ENCODE data around the gene SLC25A22.

DNA sequence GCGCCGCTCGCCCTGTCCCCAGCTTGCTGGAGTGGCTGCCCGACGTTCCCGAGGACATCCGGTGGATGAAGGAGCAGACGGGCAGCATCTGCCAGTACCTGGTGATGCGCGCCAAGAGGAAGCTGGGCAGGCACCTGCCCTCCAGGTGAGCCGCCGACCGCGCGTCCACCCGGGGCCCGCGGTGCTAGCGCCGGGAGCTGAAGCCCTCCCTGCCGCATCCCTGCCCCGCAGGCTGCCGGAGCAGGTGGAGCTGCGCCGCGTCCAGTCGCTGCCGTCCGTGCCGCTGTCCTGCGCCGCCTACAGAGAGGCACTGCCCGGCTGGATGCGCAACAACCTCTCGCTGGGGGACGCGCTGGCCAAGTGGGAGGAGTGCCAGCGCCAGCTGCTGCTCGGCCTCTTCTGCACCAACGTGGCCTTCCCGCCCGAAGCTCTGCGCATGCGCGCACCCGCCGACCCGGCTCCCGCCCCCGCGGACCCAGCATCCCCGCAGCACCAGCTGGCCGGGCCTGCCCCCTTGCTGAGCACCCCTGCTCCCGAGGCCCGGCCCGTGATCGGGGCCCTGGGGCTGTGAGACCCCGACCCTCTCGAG is 26.3 kb upstream of the SLC25A22 start:
- TF ChIP-seq, protein P1, sequence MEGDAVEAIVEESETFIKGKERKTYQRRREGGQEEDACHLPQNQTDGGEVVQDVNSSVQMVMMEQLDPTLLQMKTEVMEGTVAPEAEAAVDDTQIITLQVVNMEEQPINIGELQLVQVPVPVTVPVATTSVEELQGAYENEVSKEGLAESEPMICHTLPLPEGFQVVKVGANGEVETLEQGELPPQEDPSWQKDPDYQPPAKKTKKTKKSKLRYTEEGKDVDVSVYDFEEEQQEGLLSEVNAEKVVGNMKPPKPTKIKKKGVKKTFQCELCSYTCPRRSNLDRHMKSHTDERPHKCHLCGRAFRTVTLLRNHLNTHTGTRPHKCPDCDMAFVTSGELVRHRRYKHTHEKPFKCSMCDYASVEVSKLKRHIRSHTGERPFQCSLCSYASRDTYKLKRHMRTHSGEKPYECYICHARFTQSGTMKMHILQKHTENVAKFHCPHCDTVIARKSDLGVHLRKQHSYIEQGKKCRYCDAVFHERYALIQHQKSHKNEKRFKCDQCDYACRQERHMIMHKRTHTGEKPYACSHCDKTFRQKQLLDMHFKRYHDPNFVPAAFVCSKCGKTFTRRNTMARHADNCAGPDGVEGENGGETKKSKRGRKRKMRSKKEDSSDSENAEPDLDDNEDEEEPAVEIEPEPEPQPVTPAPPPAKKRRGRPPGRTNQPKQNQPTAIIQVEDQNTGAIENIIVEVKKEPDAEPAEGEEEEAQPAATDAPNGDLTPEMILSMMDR (IDR thresholded peaks at IDR 0.05) = no peak
- TF ChIP-seq POLR2A (IDR thresholded peaks at IDR 0.05) (no peak), EP300 (IDR thresholded peaks at IDR 0.05) (no peak), POLR2AphosphoS5 (IDR thresholded peaks at IDR 0.05) (no peak)
